ENCODE measurements around the gene TEK. TPM values are rescaled to one million over a fixed set of nuclear protein-coding genes. Genes with fewer than 3 reads are reported as not detected.
"Not testable (repeated sequence)": the region's sequence is repeated elsewhere in the genome, so short reads cannot be mapped to it uniquely, and the experiment has no call there.

Gene TEK
- total RNA-seq, 8 experiments from 2014 or later: 0.05 to 2.1 (median 0.10) TPM

DNA sequence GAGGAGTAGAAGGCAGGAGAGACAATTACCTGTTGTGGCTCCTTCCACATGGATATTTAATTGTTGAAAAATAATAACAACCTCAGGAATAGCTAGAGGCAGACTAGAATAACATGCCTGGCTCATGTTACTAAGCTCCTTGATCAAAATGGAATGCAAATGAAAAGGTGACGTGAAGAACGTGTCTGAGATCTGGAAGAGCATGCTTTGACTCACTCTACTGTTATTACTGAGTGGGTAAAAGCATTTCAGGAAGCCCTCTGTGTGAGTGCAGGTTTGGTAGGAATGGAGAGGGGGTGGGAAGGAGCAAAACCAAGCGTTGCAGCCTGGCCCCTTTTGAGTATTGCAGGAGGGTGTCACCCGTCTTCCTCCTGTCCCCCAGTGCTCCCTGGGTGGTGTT lies 103.2 kb downstream of the TEK start:
- in situ Hi-C loops (cut with MboI; ENCODE audit: low pct_unique_long_range_greater_than_20kb in 2 of 9, low sequenced_read_pairs in 9 of 9, unreplicated experiment in 9 of 9): no loop called here
- no peaks in the 10 kb centered on the region for H3K4me1 ChIP-seq (replicated peaks in 1 of 2)
- no peak for ATAC-seq (replicated peaks in 6 of 8)
- no peak overlapping the region for H3K4me3 ChIP-seq
- WGBS, 10 experiments: 12 to 79% (median 60%) methylated on average over 2 to 3 of the region's 4 CpGs; no CpG with 5 or more reads in 3 of the 10 experiments
- H3K27ac ChIP-seq: no peak overlapping the region

DNA sequence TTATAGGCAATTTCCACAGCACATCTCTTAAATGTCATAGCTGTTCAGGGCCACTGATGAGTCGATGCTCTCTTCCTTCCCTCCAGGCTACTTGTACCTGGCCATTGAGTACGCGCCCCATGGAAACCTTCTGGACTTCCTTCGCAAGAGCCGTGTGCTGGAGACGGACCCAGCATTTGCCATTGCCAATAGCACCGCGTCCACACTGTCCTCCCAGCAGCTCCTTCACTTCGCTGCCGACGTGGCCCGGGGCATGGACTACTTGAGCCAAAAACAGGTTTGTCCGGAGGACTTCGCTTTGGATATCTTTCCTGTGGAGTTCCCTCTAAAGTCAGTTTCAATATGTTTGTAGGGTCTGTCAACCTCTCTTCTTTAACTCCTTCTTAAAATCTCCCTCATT lies 103.6 kb downstream of the TEK start:
- in situ Hi-C loops (cut with MboI; ENCODE audit: low pct_unique_long_range_greater_than_20kb in 2 of 9, low sequenced_read_pairs in 9 of 9, unreplicated experiment in 9 of 9): no loop called here
- Histone ChIP-seq H3K4me3 (no peak overlapping the region), H3K27ac (no peak overlapping the region), H3K4me1 (replicated peaks in 1 of 2) (no peaks in the 10 kb centered on the region)
- no peak for ATAC-seq (replicated peaks in 6 of 8)
- 85 to 100% (median 100%) methylated on average over 1 to 13 of the region's 14 CpGs; no CpG with 5 or more reads in 1 of the 10 experiments for WGBS, 10 experiments

DNA sequence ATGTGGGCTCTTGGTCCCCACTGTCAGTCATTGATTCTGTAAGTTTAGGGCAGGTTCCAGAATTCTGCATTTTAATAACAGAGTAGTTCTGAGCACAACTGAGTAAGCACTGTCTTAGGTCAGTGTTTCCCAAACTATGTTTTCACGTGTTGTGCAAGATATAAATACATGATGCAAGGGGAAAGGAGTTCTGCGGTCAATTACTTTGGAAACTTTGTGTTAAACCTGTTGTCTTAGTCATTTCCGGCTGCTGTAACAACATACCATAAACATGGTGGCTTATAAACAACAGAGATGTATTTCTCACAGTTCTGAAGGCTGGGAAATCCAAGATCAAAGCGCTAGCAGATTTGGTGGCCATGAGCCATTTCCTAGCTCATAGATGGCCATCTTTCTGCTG lies 118.2 kb downstream of the TEK start:
- Histone ChIP-seq H3K4me3 (no peak overlapping the region), H3K27ac (no peak overlapping the region), H3K4me1 (replicated peaks in 1 of 2) (no peaks in the 10 kb centered on the region)
- ATAC-seq (replicated peaks in 6 of 8): peak in 1 of 8 experiments; percentile 33
- WGBS, 10 experiments: 38 to 100% (median 85%) methylated on average over 1 to 4 of the region's 4 CpGs; no CpG with 5 or more reads in 2 of the 10 experiments
- in situ Hi-C loops (cut with MboI; ENCODE audit: low pct_unique_long_range_greater_than_20kb in 2 of 9, low sequenced_read_pairs in 9 of 9, unreplicated experiment in 9 of 9): no loop called here

DNA sequence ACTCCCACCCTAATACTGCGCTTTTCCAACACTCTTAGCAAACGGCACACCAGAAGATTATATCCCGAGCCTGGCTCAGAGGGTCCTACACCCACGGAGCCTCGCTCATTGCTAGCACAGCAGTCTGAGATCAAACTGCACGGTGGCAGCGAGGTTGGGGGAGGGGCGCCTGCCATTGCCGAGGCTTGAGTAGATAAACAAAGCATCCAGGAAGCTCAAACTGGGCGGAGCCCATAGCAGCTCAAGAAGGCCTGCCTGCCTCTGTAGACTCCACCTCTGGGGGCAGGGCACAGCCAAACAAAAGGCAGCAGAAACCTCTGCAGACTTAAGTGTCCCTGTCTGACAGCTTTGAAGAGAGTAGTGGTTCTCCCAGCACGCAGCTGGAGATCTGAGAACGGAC lies 130.6 kb downstream of the TEK start:
- H3K4me1 ChIP-seq (replicated peaks in 1 of 2); ATAC-seq (replicated peaks in 6 of 8); H3K27ac ChIP-seq; H3K4me3 ChIP-seq; in situ Hi-C loops (cut with MboI; ENCODE audit: low pct_unique_long_range_greater_than_20kb in 2 of 9, low sequenced_read_pairs in 9 of 9, unreplicated experiment in 9 of 9): not testable (repeated sequence)
- WGBS, 10 experiments: 75 to 84% methylated on average over 4 to 6 of the region's 12 CpGs; no CpG with 5 or more reads in 8 of the 10 experiments

DNA sequence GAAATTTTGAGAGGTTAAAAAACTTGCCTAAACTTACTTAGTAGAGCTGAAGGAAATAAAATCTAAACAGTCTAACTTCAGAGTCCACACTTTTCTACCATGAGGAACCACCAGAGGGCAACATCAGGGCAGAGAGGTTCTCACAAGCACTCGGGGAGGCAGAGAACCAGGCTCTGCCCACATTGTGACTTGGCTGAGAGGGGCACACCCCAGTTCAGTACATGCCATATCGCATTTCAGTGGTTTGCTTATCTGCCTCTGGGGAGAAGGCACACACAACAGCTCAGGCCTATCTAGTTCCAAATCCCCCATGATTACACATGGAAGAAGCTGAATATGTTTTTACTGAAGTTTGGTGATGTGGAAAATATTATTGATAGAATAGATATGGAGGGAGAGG lies 138.7 kb downstream of the TEK start:
- Histone ChIP-seq H3K4me1 (replicated peaks in 1 of 2) (no peaks in the 10 kb centered on the region), H3K4me3 (no peak overlapping the region), H3K27ac (no peak overlapping the region)
- ATAC-seq (replicated peaks in 6 of 8): peak in 3 of 8 experiments; percentile 96 to 98 (median 96)
- in situ Hi-C loops (cut with MboI; ENCODE audit: low pct_unique_long_range_greater_than_20kb in 2 of 9, low sequenced_read_pairs in 9 of 9, unreplicated experiment in 9 of 9): no loop called here
- WGBS, 10 experiments: 0 to 40% (median 20%) methylated on average over 1 to 2 of the region's 2 CpGs; no CpG with 5 or more reads in 4 of the 10 experiments

DNA sequence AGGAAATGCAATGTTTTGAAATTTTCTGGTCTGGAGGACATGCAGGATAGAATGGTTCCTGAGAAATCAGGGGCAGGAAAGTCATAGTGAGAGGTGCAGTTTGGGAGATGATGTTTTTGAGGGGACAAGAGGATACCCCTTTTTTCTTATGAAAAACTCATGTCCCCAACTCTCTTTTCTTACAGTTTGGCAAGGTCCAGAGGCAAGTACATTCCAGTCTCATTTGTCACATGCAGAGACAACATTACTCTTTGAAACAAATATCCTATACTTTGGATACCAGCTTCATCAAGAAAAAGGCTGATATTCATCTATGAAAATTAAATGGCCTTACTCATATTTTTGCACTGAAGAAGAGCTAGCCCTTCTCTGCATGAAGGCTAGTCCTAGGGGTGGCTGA lies 139.7 kb downstream of the TEK start:
- H3K4me3 ChIP-seq: no peak overlapping the region
- no peak overlapping the region for H3K27ac ChIP-seq
- in situ Hi-C loops (cut with MboI; ENCODE audit: low pct_unique_long_range_greater_than_20kb in 2 of 9, low sequenced_read_pairs in 9 of 9, unreplicated experiment in 9 of 9): no loop called here
- H3K4me1 ChIP-seq (replicated peaks in 1 of 2): no peaks in the 10 kb centered on the region
- peak in 1 of 8 experiments; percentile 7 for ATAC-seq (replicated peaks in 6 of 8)

DNA sequence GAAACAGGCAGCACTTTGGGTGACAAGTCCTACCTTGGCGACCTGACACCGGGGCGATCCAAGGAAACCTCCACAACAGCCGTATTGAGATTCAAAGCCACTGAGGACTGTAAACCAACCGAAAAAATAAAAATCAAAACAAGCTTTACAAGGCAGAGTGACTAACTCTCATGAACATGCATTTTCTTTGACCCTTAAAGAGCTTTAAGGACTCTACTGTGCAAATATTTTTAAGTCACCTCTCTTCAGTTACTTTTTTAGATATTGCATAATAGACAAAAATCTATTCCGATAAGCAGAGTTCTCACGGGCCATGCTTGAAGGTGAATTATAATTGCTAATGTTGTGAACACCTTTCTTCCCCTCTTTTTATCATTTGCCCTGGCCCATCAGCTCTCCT lies 149.6 kb downstream of the TEK start:
- Histone ChIP-seq H3K4me1 (replicated peaks in 1 of 2) (no peaks in the 10 kb centered on the region), H3K4me3 (no peak overlapping the region), H3K27ac (no peak overlapping the region)
- in situ Hi-C loops (cut with MboI; ENCODE audit: low pct_unique_long_range_greater_than_20kb in 2 of 9, low sequenced_read_pairs in 9 of 9, unreplicated experiment in 9 of 9): loop anchor here in 1 of 9 experiments (25.0 kb wide), 1 partner anchor 221 kb away; no protein-coding TSS in a partner anchor
- WGBS, 10 experiments: 57 to 100% (median 91%) methylated on average over 1 to 7 of the region's 7 CpGs
- no peak for ATAC-seq (replicated peaks in 6 of 8)

DNA sequence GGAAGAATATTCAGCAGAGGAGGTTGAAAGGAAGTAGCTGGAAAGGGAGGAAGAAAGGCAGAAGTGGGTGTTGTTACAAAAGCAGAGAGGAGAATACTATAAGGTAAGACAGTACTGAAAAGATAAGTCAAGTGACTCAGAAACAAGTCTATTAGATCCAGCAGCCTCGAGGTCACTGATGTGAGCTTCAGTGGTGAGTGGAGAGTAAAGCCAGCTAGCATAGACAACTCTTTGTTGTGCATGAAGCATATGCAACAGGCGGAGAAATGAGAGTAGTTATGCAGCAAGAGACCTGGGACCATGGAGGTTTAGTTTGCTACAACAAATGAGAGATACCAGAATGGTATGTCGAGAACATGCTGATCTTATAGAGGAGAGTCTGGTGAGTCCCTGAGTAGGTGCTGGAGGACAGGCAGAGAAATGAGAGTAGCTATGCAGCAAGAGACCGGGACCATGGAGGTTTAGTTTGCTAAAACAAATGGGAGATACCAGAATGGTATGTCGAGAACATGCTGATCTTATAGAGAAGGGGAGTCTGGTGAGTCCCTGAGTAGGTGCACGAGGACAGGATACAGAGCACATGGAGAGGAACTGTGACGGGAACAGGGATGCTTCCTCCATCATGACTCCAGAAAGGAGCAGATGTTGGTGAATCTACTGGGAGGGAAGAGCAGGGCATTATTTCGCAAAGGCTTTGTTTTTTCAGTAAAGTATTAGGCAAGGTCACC lies 151.9 kb downstream of the TEK start:
- no peak for ATAC-seq (replicated peaks in 6 of 8)
- in situ Hi-C loops (cut with MboI; ENCODE audit: low pct_unique_long_range_greater_than_20kb in 2 of 9, low sequenced_read_pairs in 9 of 9, unreplicated experiment in 9 of 9): loop anchor here in 1 of 9 experiments (25.0 kb wide), 1 partner anchor 224 kb away; no protein-coding TSS in a partner anchor
- WGBS, 10 experiments: 21 to 90% (median 64%) methylated on average over 1 to 7 of the region's 8 CpGs

DNA sequence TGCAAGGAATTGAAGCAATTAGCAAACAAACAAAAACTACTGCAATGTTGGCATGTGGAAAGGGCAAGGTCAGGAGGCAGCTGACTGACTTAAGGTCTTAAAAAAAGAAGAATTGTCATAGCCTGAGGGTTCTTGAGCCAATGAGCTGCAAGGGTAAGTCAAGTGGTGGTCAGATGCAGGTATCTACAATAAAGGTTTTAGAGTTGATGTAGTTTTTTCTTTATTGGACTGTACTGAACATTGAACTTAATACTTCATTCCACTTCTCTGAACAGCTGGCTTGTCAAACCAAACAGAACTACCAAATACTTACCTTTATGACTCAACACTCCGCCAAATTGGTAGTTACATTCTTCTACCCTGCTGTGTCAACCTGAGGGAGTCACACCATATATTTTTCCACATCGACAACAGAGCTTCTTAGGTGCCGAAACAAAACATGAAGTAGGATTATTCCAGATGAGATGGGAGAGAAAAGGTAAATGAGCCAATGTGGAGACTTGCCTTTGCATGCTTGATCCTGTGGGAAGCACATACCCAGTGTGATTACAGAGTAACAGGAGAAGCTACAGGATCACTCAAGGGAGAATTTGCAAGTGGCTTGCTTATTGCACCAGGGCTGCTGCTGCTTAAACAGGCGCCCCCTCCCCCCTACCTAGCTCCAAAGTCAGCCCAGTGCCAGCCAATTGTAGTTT lies 152.6 kb downstream of the TEK start:
- Histone ChIP-seq H3K27ac (no peak overlapping the region), H3K4me3 (no peak overlapping the region), H3K4me1 (replicated peaks in 1 of 2) (no peaks in the 10 kb centered on the region)
- ATAC-seq (replicated peaks in 6 of 8): no peak
- 25 to 100% (median 73%) methylated on average over 1 to 4 of the region's 4 CpGs; no CpG with 5 or more reads in 2 of the 10 experiments for WGBS, 10 experiments
- in situ Hi-C loops (cut with MboI; ENCODE audit: low pct_unique_long_range_greater_than_20kb in 2 of 9, low sequenced_read_pairs in 9 of 9, unreplicated experiment in 9 of 9): loop anchor here in 1 of 9 experiments (25.0 kb wide), 1 partner anchor 224 kb away; no protein-coding TSS in a partner anchor

More for the DNA sequence above, 151.9 kb downstream of the TEK start:
- Histone ChIP-seq H3K4me1 (replicated peaks in 1 of 2) (no peaks in the 10 kb centered on the region), H3K4me3 (no peak overlapping the region), H3K27ac (no peak overlapping the region)

DNA sequence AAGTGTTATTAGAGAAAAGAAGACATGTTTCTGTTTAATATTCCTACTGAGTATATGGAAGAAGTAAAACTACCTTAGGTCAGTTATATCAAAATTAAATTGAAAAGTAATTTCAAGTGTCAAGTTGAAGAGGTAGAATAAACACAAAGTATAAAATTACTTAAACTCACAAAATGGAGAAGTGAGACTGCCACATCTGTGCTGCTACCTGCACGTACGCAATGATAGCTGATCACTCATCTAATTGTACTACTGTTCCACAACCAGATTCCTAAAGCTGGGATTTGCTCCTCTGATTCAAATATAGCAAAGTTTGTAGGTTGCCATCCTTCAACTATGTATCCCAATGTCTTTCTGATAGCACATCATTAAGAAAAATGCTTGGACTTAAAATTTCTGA lies 163.1 kb downstream of the TEK start:
- no peak overlapping the region for H3K4me3 ChIP-seq
- in situ Hi-C loops (cut with MboI; ENCODE audit: low pct_unique_long_range_greater_than_20kb in 2 of 9, low sequenced_read_pairs in 9 of 9, unreplicated experiment in 9 of 9): loop anchor here in 2 of 9 experiments (10.0 to 25.0 kb wide), 2 partner anchors 235 to 237 kb away; no protein-coding TSS in a partner anchor
- no peaks in the 10 kb centered on the region for H3K4me1 ChIP-seq (replicated peaks in 1 of 2)
- WGBS, 10 experiments: 83 to 100% (median 93%) methylated on average over 1 to 2 of the region's 2 CpGs; no CpG with 5 or more reads in 4 of the 10 experiments
- H3K27ac ChIP-seq: no peak overlapping the region
- ATAC-seq (replicated peaks in 6 of 8): no peak

DNA sequence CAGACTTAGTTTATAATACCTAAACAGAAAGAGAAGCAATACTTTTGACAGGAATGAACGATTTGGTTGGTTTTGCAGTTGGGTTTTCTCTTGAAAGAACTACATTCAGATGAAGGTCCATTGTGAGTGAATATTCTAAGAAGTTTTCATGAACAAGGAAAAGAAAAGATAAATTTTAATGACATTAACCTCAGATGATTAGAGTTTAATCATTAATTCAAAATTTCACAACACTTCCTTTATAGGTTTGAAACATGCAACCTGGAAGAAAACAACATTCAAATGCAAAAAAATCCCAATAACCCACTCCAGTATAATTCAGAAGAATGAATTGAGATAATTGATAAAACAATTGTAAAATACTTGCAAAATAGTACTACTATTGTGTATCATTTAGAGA lies 164.2 kb downstream of the TEK start:
- Histone ChIP-seq H3K4me3 (no peak overlapping the region), H3K27ac (no peak overlapping the region), H3K4me1 (replicated peaks in 1 of 2) (no peaks in the 10 kb centered on the region)
- 33 to 100% (median 88%) methylated on average over 1 of the region's 1 CpG; no CpG with 5 or more reads in 1 of the 10 experiments for whole genome bisulfite sequencing, 10 experiments
- ATAC-seq (replicated peaks in 6 of 8): no peak
- in situ Hi-C loops (cut with MboI; ENCODE audit: low pct_unique_long_range_greater_than_20kb in 2 of 9, low sequenced_read_pairs in 9 of 9, unreplicated experiment in 9 of 9): loop anchor here in 2 of 9 experiments (10.0 to 25.0 kb wide), 2 partner anchors 236 to 238 kb away; no protein-coding TSS in a partner anchor

DNA sequence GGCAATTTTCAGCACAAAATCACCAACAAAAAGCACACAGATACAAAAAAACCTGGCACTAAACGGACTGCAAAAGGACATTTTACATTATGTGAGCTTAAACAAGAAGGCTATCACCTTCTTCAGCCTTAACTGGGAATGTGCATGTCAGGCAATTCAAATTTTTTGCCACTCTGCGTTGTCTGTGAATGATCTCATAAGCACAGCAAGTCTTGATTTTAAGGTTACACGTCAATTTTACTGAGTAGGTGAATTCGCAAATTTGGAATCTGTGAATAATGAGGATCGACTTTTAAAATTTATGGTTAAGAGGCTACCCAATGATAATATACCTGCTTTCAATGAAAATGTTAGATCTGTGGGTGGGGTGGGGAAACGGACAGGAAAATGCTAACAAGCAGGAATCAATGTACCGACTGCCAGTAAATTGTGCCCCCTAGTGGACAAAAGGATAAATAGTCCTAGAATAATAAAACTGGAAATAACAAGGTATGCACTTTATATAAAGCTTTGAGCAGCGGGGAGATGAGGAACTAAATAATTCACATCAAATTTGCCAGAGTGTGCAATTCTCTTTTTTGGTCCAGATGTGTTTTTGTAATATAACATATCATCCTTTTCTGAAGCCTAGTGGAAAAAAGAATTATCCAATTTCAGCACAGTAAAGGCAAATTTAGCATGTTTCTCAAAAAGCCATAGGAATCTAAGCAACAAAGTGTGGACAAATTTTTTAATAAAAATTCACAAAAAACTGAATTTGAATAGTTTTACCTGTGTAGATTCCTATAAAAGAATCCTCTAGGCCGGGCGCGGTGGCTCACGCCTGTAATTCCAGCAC lies 167.4 kb downstream of the TEK start:
- ATAC-seq (replicated peaks in 6 of 8): peak in 5 of 8 experiments; percentile 2 to 55 (median 44)
- H3K4me3 ChIP-seq: no peak overlapping the region
- no peak overlapping the region for H3K27ac ChIP-seq
- in situ Hi-C loops (cut with MboI; ENCODE audit: low pct_unique_long_range_greater_than_20kb in 2 of 9, low sequenced_read_pairs in 9 of 9, unreplicated experiment in 9 of 9): loop anchor here in 2 of 9 experiments (10.0 to 25.0 kb wide), 2 partner anchors 239 to 242 kb away; no protein-coding TSS in a partner anchor
- 3 to 56% (median 44%) methylated on average over 2 to 12 of the region's 12 CpGs for WGBS, 10 experiments
- no peaks in the 10 kb centered on the region for H3K4me1 ChIP-seq (replicated peaks in 1 of 2)
